MM.1S (cell line): ENCODE measurements around the gene PRODH.

Experiments
- DNase-seq: peaks from one replicate; pipeline ENCODE4 v3.0.0-alpha.2; 2015
- H2AFZ ChIP-seq: fragments of 300-600 bp; sonication (generic); 2 replicates; pipeline ENCODE4 v1.6.0; 2016; ENCODE audit warnings: antibody characterized with exemption, low read length
- H3F3A ChIP-seq: fragments of 300-600 bp; sonication (generic); 2 replicates; pipeline ENCODE4 v1.6.1; 2016; ENCODE audit warnings: mild to moderate bottlenecking, antibody characterized with exemption, low read length, moderate library complexity, mixed read lengths; ENCODE audit not compliant: insufficient read depth
- H3K27ac ChIP-seq: fragments of 300-600 bp; sonication (generic); 2 replicates; pipeline ENCODE4 v1.5.1; 2016; ENCODE audit warnings: mild to moderate bottlenecking, low read length
- H3K27me3 ChIP-seq: fragments of 300-600 bp; sonication (generic); replicated peaks from 2 replicates; pipeline ENCODE4 v1.6.0; 2016; ENCODE audit warnings: low read length; ENCODE audit not compliant: insufficient read depth
- H3K36me3 ChIP-seq: fragments of 300-600 bp; sonication (generic); replicated peaks from 2 replicates; pipeline ENCODE4 v1.6.1; 2016; ENCODE audit warnings: mild to moderate bottlenecking, low read length, mixed read lengths; ENCODE audit not compliant: insufficient read depth
- H3K4me1 ChIP-seq: fragments of 300-600 bp; sonication (generic); 2 replicates; pipeline ENCODE4 v1.6.1; 2016; ENCODE audit warnings: low read length, mixed read lengths
- H3K4me2 ChIP-seq: fragments of 300-600 bp; sonication (generic); 2 replicates; pipeline ENCODE4 v1.6.0; 2016; ENCODE audit warnings: low read depth, low read length
- H3K4me3 ChIP-seq: fragments of 300-600 bp; sonication (generic); 2 replicates; pipeline ENCODE4 v1.5.1; 2016; ENCODE audit warnings: low read length, mixed read lengths
- H3K79me2 ChIP-seq: fragments of 300-600 bp; sonication (generic); 2 replicates; pipeline ENCODE4 v1.6.1; 2016; ENCODE audit warnings: mixed run types, low read length, mixed read lengths
- H3K9ac ChIP-seq: fragments of 300-600 bp; sonication (generic); 2 replicates; pipeline ENCODE4 v1.6.1; 2016; ENCODE audit warnings: low read length, mixed read lengths
- H3K9me2 ChIP-seq: fragments of 300-600 bp; sonication (generic); replicated peaks from 2 replicates; pipeline ENCODE4 v1.6.1; 2016; ENCODE audit warnings: mild to moderate bottlenecking, low read length, mixed read lengths; ENCODE audit not compliant: insufficient read depth
- H3K9me3 ChIP-seq: fragments of 300-600 bp; sonication (generic); replicated peaks from 2 replicates; pipeline ENCODE4 v1.6.1; 2016; ENCODE audit warnings: mild to moderate bottlenecking, low read length, mixed read lengths; ENCODE audit not compliant: insufficient read depth
- H4K20me1 ChIP-seq: fragments of 300-600 bp; sonication (generic); 2 replicates; pipeline ENCODE4 v1.6.1; 2016; ENCODE audit warnings: mild to moderate bottlenecking, low read length, moderate library complexity, mixed read lengths; ENCODE audit not compliant: insufficient read depth
- CTCF ChIP-seq: fragments of 300-600 bp; sonication (generic); IDR thresholded peaks from 2 replicates; pipeline ENCODE4 v1.5.1; 2016; ENCODE audit warnings: antibody characterized with exemption, low read length, mixed read lengths
- EZH2 ChIP-seq: fragments of 300-600 bp; sonication (generic); optimal IDR thresholded peaks from 2 replicates; pipeline ENCODE3; 2017; ENCODE audit warnings: low read depth, mild to moderate bottlenecking, antibody characterized with exemption, low read length, mixed read lengths
- EZH2phosphoT487 ChIP-seq: fragments of 300-600 bp; sonication (generic); IDR thresholded peaks from 2 replicates; pipeline ENCODE4 v1.6.1; 2018; ENCODE audit warnings: antibody characterized with exemption, low read length

The PRODH gene

GRCh38 chr22:18983120-18983651 is 47.1 kb upstream of the PRODH start:
- TF ChIP-seq EZH2 (no peak), EZH2phosphoT487 (no peak), CTCF (no peak)
- no peaks in the 10 kb centered on the region for H3K4me1 ChIP-seq
- no peak overlapping the region for H2AFZ ChIP-seq
- H3K36me3 ChIP-seq, result no peaks in the 10 kb centered on the region
- no peak overlapping the region for H3K27ac ChIP-seq
- no peak overlapping the region for H3K9ac ChIP-seq
- H4K20me1 ChIP-seq, result no peaks in the 10 kb centered on the region
- no peaks in the 10 kb centered on the region for H3K9me2 ChIP-seq
- no peaks in the 10 kb centered on the region for H3K9me3 ChIP-seq
- 0 out of 2 replicates have a peak, but pooled peaks cover 4% of the 10 kb centered on the region for H3K27me3 ChIP-seq
- DNase-seq, result no peak
- no peak overlapping the region for H3K4me2 ChIP-seq
- no peaks in the 10 kb centered on the region for H3F3A ChIP-seq
- no peak overlapping the region for H3K4me3 ChIP-seq
- no peaks in the 10 kb centered on the region for H3K79me2 ChIP-seq

GRCh38 chr22:18980829-18981228 is 44.7 kb upstream of the PRODH start:
- Histone ChIP-seq H2AFZ (no peak overlapping the region), H3K4me2 (no peak overlapping the region), H3K9ac (no peak overlapping the region), H3K9me3 (no peaks in the 10 kb centered on the region), H3K27ac (no peak overlapping the region), H4K20me1 (no peaks in the 10 kb centered on the region), H3F3A (no peaks in the 10 kb centered on the region), H3K4me3 (no peak overlapping the region), H3K36me3 (no peaks in the 10 kb centered on the region), H3K79me2 (no peaks in the 10 kb centered on the region), H3K27me3 (no peaks in the 10 kb centered on the region; the same call in 1 of the 2 replicates), H3K9me2 (no peaks in the 10 kb centered on the region), H3K4me1 (no peaks in the 10 kb centered on the region)
- no peak for DNase-seq
- no peak for TF ChIP-seq EZH2phosphoT487
- TF ChIP-seq CTCF, result no peak
- TF ChIP-seq EZH2, result no peak

GRCh38 chr22:18979957-18980356 is 43.9 kb upstream of the PRODH start:
- H3K9me3 ChIP-seq, result no peaks in the 10 kb centered on the region
- H3K4me3 ChIP-seq, result no peak overlapping the region
- TF ChIP-seq EZH2phosphoT487 (no peak), EZH2 (no peak), CTCF (no peak)
- no peak overlapping the region for H3K9ac ChIP-seq
- no peaks in the 10 kb centered on the region for H3K79me2 ChIP-seq
- no peaks in the 10 kb centered on the region; the same call in 1 of the 2 replicates for H3K27me3 ChIP-seq
- H3F3A ChIP-seq, result no peaks in the 10 kb centered on the region
- H3K4me2 ChIP-seq, result no peak overlapping the region
- H4K20me1 ChIP-seq, result no peaks in the 10 kb centered on the region
- no peaks in the 10 kb centered on the region for H3K36me3 ChIP-seq
- no peaks in the 10 kb centered on the region for H3K9me2 ChIP-seq
- no peak for DNase-seq
- H3K4me1 ChIP-seq, result no peaks in the 10 kb centered on the region
- no peak overlapping the region for H3K27ac ChIP-seq
- no peak overlapping the region for H2AFZ ChIP-seq
